HL-60 (cell line): Measurements from ENCODE around the gene LYVE1.

ENCODE experiments used
- DNase-seq, 2 experiments: peaks; one replicate each; pipeline ENCODE4 v3.0.0-alpha.2; 2010 to 2020; ENCODE audit warnings: low read depth in 1 of 2, low spot score in 1 of 2
- H3K27ac ChIP-seq: fragments of 250-450 bp; sonication (Bioruptor Pico); replicated peaks from 2 replicates; pipeline ENCODE4 v1.5.1; 2020; ENCODE audit warnings: mild to moderate bottlenecking, moderate library complexity
- H3K27me3 ChIP-seq: fragments of 250-450 bp; sonication (Bioruptor Pico); 2 replicates; pipeline ENCODE4 v1.5.1; 2021; ENCODE audit warnings: mild to moderate bottlenecking, moderate library complexity; ENCODE audit not compliant: insufficient read depth, poor library complexity, severe bottlenecking
- H3K4me3 ChIP-seq: replicated peaks from 2 replicates; pipeline ENCODE4 v1.5.1; 2011; ENCODE audit warnings: mild to moderate bottlenecking, control low read depth, low read length; ENCODE audit not compliant: insufficient read depth
- CTCF ChIP-seq: IDR thresholded peaks from one replicate; pipeline ENCODE4 v1.5.1; 2011; ENCODE audit warnings: low read length, control low read depth, inconsistent platforms; ENCODE audit not compliant: insufficient read depth
- GABPA ChIP-seq: IDR thresholded peaks from 2 replicates; pipeline ENCODE4 v1.6.1; 2012; ENCODE audit warnings: low read depth
- POLR2AphosphoS5 ChIP-seq: IDR thresholded peaks from 2 replicates; pipeline ENCODE4 v1.6.1; 2012; ENCODE audit warnings: low read depth
- REST ChIP-seq: IDR thresholded peaks from 2 replicates; pipeline ENCODE4 v1.6.1; 2012; ENCODE audit warnings: low read depth; ENCODE audit not compliant: insufficient replicate concordance
- SPI1 ChIP-seq: IDR thresholded peaks from 2 replicates; pipeline ENCODE4 v1.6.1; 2012; ENCODE audit warnings: low read depth, mild to moderate bottlenecking, borderline replicate concordance

Gene LYVE1

GRCh38 chr11:10573556-10573955 lies 5.1 kb upstream of the LYVE1 start:
- DNase-seq: no peak
- H3K4me3 ChIP-seq: no peak overlapping the region
- H3K27me3 ChIP-seq: no peaks in the 10 kb centered on the region
- H3K27ac ChIP-seq: no peak overlapping the region
- no peak for TF ChIP-seq GABPA
- no peak for TF ChIP-seq POLR2AphosphoS5
- TF ChIP-seq CTCF: no peak
- TF ChIP-seq SPI1: no peak
- no peak for TF ChIP-seq REST

- no peak overlapping the region for H3K27ac ChIP-seq
- no peak overlapping the region for H3K4me3 ChIP-seq
- no peaks in the 10 kb centered on the region for H3K27me3 ChIP-seq
- no peak for DNase-seq
- TF ChIP-seq REST (no peak), CTCF (no peak), POLR2AphosphoS5 (no peak), GABPA (no peak), SPI1 (0 out of 2 replicates have a peak, but pooled peaks have one; percentile 9)
These were observed 4.6 kb upstream of the LYVE1 start for GRCh38 chr11:10573028-10573427.

DNA sequence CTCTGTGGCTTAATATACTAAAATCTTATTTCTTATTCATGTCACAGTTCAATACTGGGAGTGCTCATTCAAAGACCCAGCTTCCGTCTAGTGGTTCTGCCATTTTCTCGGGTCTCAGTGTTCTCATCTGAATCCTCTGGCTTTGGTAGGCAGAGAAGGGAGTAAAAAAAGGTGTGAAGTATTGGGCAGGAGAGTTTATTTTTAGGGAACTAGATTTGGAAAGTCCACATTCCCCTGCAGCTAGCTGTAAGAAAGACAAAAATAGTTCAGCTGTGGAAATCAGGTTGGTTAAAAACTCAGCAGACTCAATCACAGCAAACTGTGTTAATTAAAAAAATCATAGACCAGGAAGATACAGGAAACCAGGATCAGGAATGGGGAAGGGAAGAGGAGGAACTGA lies 4.1 kb upstream of the LYVE1 start:
- no peak overlapping the region for H3K27ac ChIP-seq
- no peak overlapping the region for H3K4me3 ChIP-seq
- no peak for TF ChIP-seq POLR2AphosphoS5
- TF ChIP-seq REST: no peak
- no peak for TF ChIP-seq GABPA
- TF ChIP-seq SPI1: no peak
- no peak for TF ChIP-seq CTCF
- no peaks in the 10 kb centered on the region for H3K27me3 ChIP-seq
- no peak for DNase-seq
